Upper lobe of right lung (tissue), 1 donor: ENCODE results near the gene ITGA2B. TPM values are rescaled to one million over a fixed set of nuclear protein-coding genes. Genes with fewer than 3 reads are reported as not detected.
A peak's percentile ranks its signal among the peaks of the same experiment; 100 is the strongest.
"Not testable (repeated sequence)": the region's sequence is repeated elsewhere in the genome, so short reads cannot be mapped to it uniquely, and the experiment has no call there.

Source experiments
- ATAC-seq: fragments of 200-7000 bp; cut with Tn5 transposase; one replicate; pipeline ENCODE4 v1.9.1; 2020; ENCODE audit warnings: mild to moderate bottlenecking, moderate library complexity
- DNase-seq: peaks from one replicate; pipeline ENCODE4 v3.0.0-alpha.2; 2020
- H3K27ac ChIP-seq: fragments of 200-600 bp; one replicate; pipeline ENCODE4 v1.8.0; 2022
- H3K27me3 ChIP-seq: fragments of 200-600 bp; one replicate; pipeline ENCODE4 v1.8.0; 2022; ENCODE audit warnings: mild to moderate bottlenecking
- H3K36me3 ChIP-seq: fragments of 200-600 bp; one replicate; pipeline ENCODE4 v1.8.0; 2022
- H3K4me1 ChIP-seq: fragments of 200-600 bp; one replicate; pipeline ENCODE4 v1.8.0; 2022
- H3K4me3 ChIP-seq: fragments of 200-600 bp; one replicate; pipeline ENCODE4 v1.8.0; 2022; ENCODE audit warnings: mild to moderate bottlenecking
- H3K9me3 ChIP-seq: fragments of 200-600 bp; one replicate; pipeline ENCODE4 v1.8.0; 2022
- CTCF ChIP-seq: fragments of 200-600 bp; IDR thresholded peaks from one replicate; pipeline ENCODE4 v1.8.0; 2022; ENCODE audit warnings: antibody characterized with exemption
- intact Hi-C: fragments of 100-400 bp; cut with DNase I; formaldehyde crosslinking; loops from one replicate; pipeline ENCODE4 v1.11.0; 2022
- total RNA-seq: library from RNA; stranded (reverse); fragmentation: NEBNext Ultra II Directional; extraction: Animal tissue kit (Norgen Biotek cat#: 25700); gene quantifications from one replicate; pipeline ENCODE4 v1.2.1, GENCODE V29; 2021
- donor health status: DM: no; HTN: yes; CAD: no; lungs with severe emphysema.

Gene ITGA2B
- total RNA-seq, 1 donor from 2014 or later = 4.6 TPM

GRCh38 chr17:44396946-44397345 is 7.5 kb upstream of the ITGA2B start:
- Histone ChIP-seq H3K36me3 (peaks cover 49% of the 10 kb centered on the region), H3K27me3 (no peaks in the 10 kb centered on the region), H3K9me3 (no peaks in the 10 kb centered on the region), H3K27ac (no peak overlapping the region), H3K4me1 (no peaks in the 10 kb centered on the region), H3K4me3 (no peak overlapping the region)
- intact Hi-C loops = no loop called here
- ATAC-seq (no peak), DNase-seq (no peak)
- no peak for TF ChIP-seq CTCF

- H3K9me3 ChIP-seq = no peaks in the 10 kb centered on the region
These were observed 5.4 kb upstream of the ITGA2B start for GRCh38 chr17:44394833-44395232.

GRCh38 chr17:44394112-44394511 is 4.7 kb upstream of the ITGA2B start:
- ATAC-seq, H3K27ac ChIP-seq, H3K4me1 ChIP-seq, DNase-seq, intact Hi-C loops, H3K4me3 ChIP-seq, H3K27me3 ChIP-seq, H3K9me3 ChIP-seq: not testable (repeated sequence)
- peaks cover 22% of the 10 kb centered on the region for H3K36me3 ChIP-seq

More at GRCh38 chr17:44394833-44395232, 5.4 kb upstream of the ITGA2B start:
- DNase-seq (no peak), ATAC-seq (no peak)
- intact Hi-C loops = no loop called here
- Histone ChIP-seq H3K36me3 (peaks cover 29% of the 10 kb centered on the region), H3K27ac (no peak overlapping the region), H3K27me3 (no peaks in the 10 kb centered on the region), H3K4me1 (no peaks in the 10 kb centered on the region), H3K4me3 (no peak overlapping the region)
- TF ChIP-seq CTCF = no peak

- no peaks in the 10 kb centered on the region for H3K9me3 ChIP-seq
- no peak for TF ChIP-seq CTCF
- no peak overlapping the region for H3K27ac ChIP-seq
- intact Hi-C loops = no loop called here
- H3K36me3 ChIP-seq = no peaks in the 10 kb centered on the region
- peaks cover 9% of the 10 kb centered on the region for H3K4me1 ChIP-seq
- ATAC-seq (no peak), DNase-seq (no peak)
- H3K4me3 ChIP-seq = no peak overlapping the region
- H3K27me3 ChIP-seq = no peaks in the 10 kb centered on the region
These were observed 911 bp upstream of the ITGA2B start for GRCh38 chr17:44390250-44390870.

- no peak for TF ChIP-seq CTCF
- Histone ChIP-seq H3K36me3 (no peaks in the 10 kb centered on the region), H3K4me3 (no peak overlapping the region), H3K9me3 (no peaks in the 10 kb centered on the region), H3K27me3 (no peaks in the 10 kb centered on the region), H3K4me1 (peaks cover 10% of the 10 kb centered on the region), H3K27ac (no peak overlapping the region)
- ATAC-seq = peak; percentile 38
- DNase-seq = peak; percentile 60
- intact Hi-C loops = no loop called here
These were observed 314 bp upstream of the ITGA2B start for GRCh38 chr17:44389723-44390202.

GRCh38 chr17:44387804-44388203 is 1.6 kb downstream of the ITGA2B start:
- H3K4me3 ChIP-seq = no peak overlapping the region
- H3K27ac ChIP-seq = no peak overlapping the region
- no peaks in the 10 kb centered on the region for H3K9me3 ChIP-seq
- no peaks in the 10 kb centered on the region for H3K27me3 ChIP-seq
- peaks cover 10% of the 10 kb centered on the region for H3K4me1 ChIP-seq
- intact Hi-C loops = no loop called here
- ATAC-seq (no peak), DNase-seq (no peak)
- no peaks in the 10 kb centered on the region for H3K36me3 ChIP-seq
- TF ChIP-seq CTCF = no peak
